Mesothelial cell of epicardium (in vitro differentiated cells): ENCODE results near the gene SHISA2. TPM values are rescaled to one million over a fixed set of nuclear protein-coding genes. Genes with fewer than 3 reads are reported as not detected.

ENCODE experiments used
- DNase-seq, 2 experiments: peaks; one replicate each; pipeline ENCODE4 v3.0.0; 2021; ENCODE audit warnings: low spot score in 2 of 2; ENCODE audit not compliant: unreplicated experiment in 2 of 2
- H3K27ac Mint-ChIP-seq: 2 replicates; pipeline ENCODE4 v1.8.0; 2021; ENCODE audit warnings: mixed read lengths
- H3K27me3 Mint-ChIP-seq: 2 replicates; pipeline ENCODE4 v1.8.0; 2021; ENCODE audit warnings: low read depth, mixed read lengths
- H3K36me3 Mint-ChIP-seq: 2 replicates; pipeline ENCODE4 v1.8.0; 2021; ENCODE audit warnings: mixed read lengths
- H3K4me1 Mint-ChIP-seq: 2 replicates; pipeline ENCODE4 v1.8.0; 2021; ENCODE audit warnings: mixed read lengths
- H3K4me3 Mint-ChIP-seq: 2 replicates; pipeline ENCODE4 v1.8.0; 2021; ENCODE audit warnings: mild to moderate bottlenecking, moderate library complexity, mixed read lengths
- H3K9me3 Mint-ChIP-seq: 2 replicates; pipeline ENCODE4 v1.8.0; 2021; ENCODE audit warnings: mixed read lengths
- CTCF ChIP-seq: fragments of 200-600 bp; sonication (generic); IDR thresholded peaks from one replicate; pipeline ENCODE4 v1.5.0; 2021; ENCODE audit warnings: antibody characterized with exemption; ENCODE audit not compliant: unreplicated experiment
- total RNA-seq: library from RNA; stranded (reverse); gene quantifications from 3 replicates; pipeline ENCODE4 v1.2.1, GENCODE V29; 2021

The SHISA2 gene
- total RNA-seq, 1 donor from 2014 or later = 4.5 TPM

GRCh38 chr13:26061947-26062346 is 10.1 kb upstream of the SHISA2 start:
- H3K27me3 Mint-ChIP-seq = peaks cover 5% of the 10 kb centered on the region
- H3K4me1 Mint-ChIP-seq = peaks cover 13% of the 10 kb centered on the region
- H3K36me3 Mint-ChIP-seq = no peaks in the 10 kb centered on the region
- H3K9me3 Mint-ChIP-seq = no peaks in the 10 kb centered on the region
- DNase-seq = no peak
- H3K27ac Mint-ChIP-seq = no peak overlapping the region
- no peak for TF ChIP-seq CTCF
- no peak overlapping the region for H3K4me3 Mint-ChIP-seq

- H3K4me1 Mint-ChIP-seq = peaks cover 13% of the 10 kb centered on the region
- TF ChIP-seq CTCF = no peak
- no peak overlapping the region for H3K27ac Mint-ChIP-seq
- no peaks in the 10 kb centered on the region for H3K36me3 Mint-ChIP-seq
- peaks cover 6% of the 10 kb centered on the region for H3K27me3 Mint-ChIP-seq
- no peak overlapping the region for H3K4me3 Mint-ChIP-seq
- no peak for DNase-seq
- no peaks in the 10 kb centered on the region for H3K9me3 Mint-ChIP-seq
Measured at GRCh38 chr13:26061256-26061655, 9.4 kb upstream of the SHISA2 start.

- TF ChIP-seq CTCF = no peak
- Mint-ChIP-seq H3K27ac (no peak overlapping the region), H3K9me3 (no peaks in the 10 kb centered on the region), H3K36me3 (no peaks in the 10 kb centered on the region), H3K4me1 (peaks cover 13% of the 10 kb centered on the region), H3K27me3 (peaks cover 7% of the 10 kb centered on the region), H3K4me3 (no peak overlapping the region)
- DNase-seq = no peak
Measured at GRCh38 chr13:26060357-26060756, 8.5 kb upstream of the SHISA2 start.

GRCh38 chr13:26058704-26059103 is 6.9 kb upstream of the SHISA2 start:
- no peak for DNase-seq
- TF ChIP-seq CTCF = no peak
- Mint-ChIP-seq H3K9me3 (no peaks in the 10 kb centered on the region), H3K4me3 (no peak overlapping the region), H3K27me3 (peaks cover 9% of the 10 kb centered on the region), H3K36me3 (no peaks in the 10 kb centered on the region), H3K27ac (no peak overlapping the region), H3K4me1 (peaks cover 21% of the 10 kb centered on the region)

- TF ChIP-seq CTCF = no peak
- no peak overlapping the region for H3K4me3 Mint-ChIP-seq
Measured at GRCh38 chr13:26054896-26055295, 3.1 kb upstream of the SHISA2 start.

GRCh38 chr13:26053418-26053980 is 1.7 kb upstream of the SHISA2 start:
- H3K4me1 Mint-ChIP-seq = peaks cover 24% of the 10 kb centered on the region
- no peak for TF ChIP-seq CTCF
- H3K36me3 Mint-ChIP-seq = no peaks in the 10 kb centered on the region
- H3K9me3 Mint-ChIP-seq = no peaks in the 10 kb centered on the region
- H3K27ac Mint-ChIP-seq = no peak overlapping the region
- no peak for DNase-seq
- no peak overlapping the region for H3K4me3 Mint-ChIP-seq
- peaks cover 34% of the 10 kb centered on the region for H3K27me3 Mint-ChIP-seq

More at GRCh38 chr13:26054896-26055295, 3.1 kb upstream of the SHISA2 start:
- Mint-ChIP-seq H3K4me1 (peaks cover 15% of the 10 kb centered on the region), H3K27me3 (peaks cover 20% of the 10 kb centered on the region), H3K9me3 (no peaks in the 10 kb centered on the region), H3K36me3 (no peaks in the 10 kb centered on the region), H3K27ac (no peak overlapping the region)
- no peak for DNase-seq
